ENCODE results near the gene POM121L2.

POM121L2 gene

GRCh38 chr6:27312146-27312949, at the start of gene POM121L2:
TSS of gene POM121L2 (minus strand) at chr6:27312273. CDS start at chr6:27312170, 103 bp downstream.
- DNase-seq (ENCODE audit: low spot score) = peak; percentile 58

- no peak for DNase-seq (ENCODE audit: low spot score)
These were observed 47.2 kb upstream of the POM121L2 start for GRCh38 chr6:27359231-27359630.

DNA sequence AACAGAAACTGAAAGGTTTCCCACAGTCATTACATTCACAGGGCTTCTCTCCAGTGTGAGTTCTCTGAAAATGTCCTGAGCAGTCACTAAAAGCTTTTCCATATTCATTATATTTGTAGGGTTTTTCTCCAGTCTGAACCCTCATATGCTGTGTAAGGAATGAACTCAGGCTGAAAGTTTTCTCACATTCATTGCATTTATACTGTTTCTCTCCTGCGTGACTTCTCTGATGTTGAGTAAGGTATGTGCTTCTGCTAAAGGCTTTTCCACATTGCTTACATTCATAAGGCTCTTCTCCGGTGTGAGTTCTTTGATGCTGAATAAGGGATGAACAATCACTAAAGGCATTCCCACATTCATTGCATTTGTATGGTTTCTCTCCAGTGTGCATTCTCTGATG, 46.7 kb upstream of the POM121L2 start:
- DNase-seq (ENCODE audit: low spot score) = no peak

GRCh38 chr6:27352850-27353249, 40.8 kb upstream of the POM121L2 start:
- no peak for DNase-seq (ENCODE audit: low spot score)

GRCh38 chr6:27334141-27334540, 22.1 kb upstream of the POM121L2 start:
- DNase-seq (ENCODE audit: low spot score) = no peak

- no peak for DNase-seq (ENCODE audit: low spot score)
These were observed 21.6 kb upstream of the POM121L2 start for GRCh38 chr6:27333642-27334040.

GRCh38 chr6:27332692-27333641, 20.9 kb upstream of the POM121L2 start:
- DNase-seq (ENCODE audit: low spot score) = peak; percentile 22

GRCh38 chr6:27327023-27327738, 15.1 kb upstream of the POM121L2 start:
- DNase-seq (ENCODE audit: low spot score) = no peak

- DNase-seq (ENCODE audit: low spot score) = no peak
These were observed 9.8 kb upstream of the POM121L2 start for GRCh38 chr6:27321901-27322300.

DNA sequence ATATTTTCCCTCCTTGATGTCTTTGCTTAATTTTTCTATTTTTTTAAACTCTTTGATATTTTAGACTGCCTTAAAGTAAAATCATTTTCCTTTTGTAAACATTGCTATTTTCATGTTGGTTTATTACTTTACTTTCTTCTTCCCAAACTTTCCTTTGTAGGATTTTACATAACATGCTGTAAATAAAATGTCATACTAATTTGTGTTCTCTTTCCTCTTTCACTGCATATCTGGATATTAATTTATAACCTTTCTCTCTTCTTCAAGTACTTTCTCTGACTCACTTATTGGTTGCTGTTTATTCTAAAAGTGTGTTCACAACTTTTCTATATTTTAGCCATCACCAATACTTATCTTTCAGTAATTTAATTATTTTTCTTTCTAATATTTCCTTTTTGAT, 9.3 kb upstream of the POM121L2 start:
- DNase-seq (ENCODE audit: low spot score) = no peak

GRCh38 chr6:27318973-27319372, 6.9 kb upstream of the POM121L2 start:
- no peak for DNase-seq (ENCODE audit: low spot score)

DNA sequence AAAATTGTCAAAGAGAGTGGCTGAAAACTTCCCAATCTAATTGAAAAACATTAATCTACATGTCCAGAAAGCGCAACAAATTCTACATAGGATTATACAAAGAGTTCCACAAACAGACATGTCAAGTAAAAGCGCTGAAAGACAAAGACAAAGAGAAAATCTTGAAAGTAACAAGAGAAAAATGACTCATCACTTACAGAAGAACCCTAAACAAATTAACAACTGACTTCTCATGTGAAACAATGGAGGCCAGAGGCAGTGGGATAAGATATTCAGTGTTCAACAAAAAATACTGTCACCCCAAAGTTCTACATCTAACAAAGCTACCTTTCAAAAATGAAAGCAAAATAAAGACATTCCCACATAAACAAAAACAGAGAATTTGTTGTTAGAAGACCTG, 2.0 kb upstream of the POM121L2 start:
- no peak for DNase-seq (ENCODE audit: low spot score)

DNA sequence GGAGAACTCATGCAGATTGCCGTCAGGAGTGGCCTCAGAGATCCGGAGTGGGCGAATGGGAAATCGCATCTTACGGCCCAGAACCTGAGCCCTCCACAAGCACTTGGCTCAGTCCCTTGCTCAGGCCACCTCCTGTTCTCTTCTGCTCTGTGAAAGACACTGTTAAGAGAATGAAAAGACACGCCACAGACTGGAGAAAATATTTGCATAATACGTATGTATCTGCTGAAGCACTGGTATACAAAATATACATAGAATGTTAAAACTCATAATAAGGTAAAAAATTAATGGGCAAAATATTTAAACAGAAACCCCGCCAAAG, 838 bp upstream of the POM121L2 start:
- DNase-seq (ENCODE audit: low spot score) = no peak

DNA sequence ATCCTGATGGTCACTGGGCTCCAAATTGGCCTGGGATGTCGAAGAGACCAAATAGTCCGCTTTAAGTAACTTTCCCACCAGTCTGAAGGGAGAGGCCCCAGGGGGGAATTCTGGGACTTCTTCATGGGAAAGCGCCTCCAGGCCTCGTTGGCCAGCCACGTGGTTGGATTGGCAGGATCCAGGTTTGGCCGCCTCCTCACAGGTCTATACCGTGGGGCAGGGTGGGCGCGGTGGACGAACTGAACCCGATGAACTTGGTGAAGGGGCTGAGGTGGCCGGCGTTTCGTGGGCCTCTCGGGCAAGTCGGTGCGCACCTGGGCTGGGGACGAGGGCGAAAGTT, 297 bp downstream of the POM121L2 start:
- no peak for DNase-seq (ENCODE audit: low spot score)

- no peak for DNase-seq (ENCODE audit: low spot score)
These were observed 8.3 kb downstream of the POM121L2 start for GRCh38 chr6:27303613-27304272.

- DNase-seq (ENCODE audit: low spot score) = no peak
These were observed 14.0 kb downstream of the POM121L2 start for GRCh38 chr6:27297857-27298730.

DNA sequence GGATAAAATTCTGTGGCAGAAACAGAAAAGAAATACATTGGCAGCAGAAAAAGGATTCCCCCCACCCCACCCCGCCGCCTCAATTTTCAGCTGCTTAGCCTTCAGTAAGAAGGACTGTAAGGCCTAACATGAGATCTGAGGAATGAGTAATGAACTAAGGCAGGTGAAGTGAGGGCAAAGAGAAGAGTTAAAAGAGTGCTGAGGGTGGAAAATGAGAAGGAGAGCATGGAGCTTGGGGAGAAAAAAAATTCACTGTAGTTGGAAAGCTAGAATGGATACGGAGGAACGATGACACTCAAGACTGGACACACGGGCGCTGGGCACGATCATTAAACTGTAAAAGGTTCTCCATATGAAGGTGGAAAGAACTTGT, 14.6 kb downstream of the POM121L2 start:
- DNase-seq (ENCODE audit: low spot score) = no peak

GRCh38 chr6:27296106-27296783, 15.8 kb downstream of the POM121L2 start:
- no peak for DNase-seq (ENCODE audit: low spot score)

- DNase-seq (ENCODE audit: low spot score) = no peak
These were observed 16.6 kb downstream of the POM121L2 start for GRCh38 chr6:27295301-27296079.

DNA sequence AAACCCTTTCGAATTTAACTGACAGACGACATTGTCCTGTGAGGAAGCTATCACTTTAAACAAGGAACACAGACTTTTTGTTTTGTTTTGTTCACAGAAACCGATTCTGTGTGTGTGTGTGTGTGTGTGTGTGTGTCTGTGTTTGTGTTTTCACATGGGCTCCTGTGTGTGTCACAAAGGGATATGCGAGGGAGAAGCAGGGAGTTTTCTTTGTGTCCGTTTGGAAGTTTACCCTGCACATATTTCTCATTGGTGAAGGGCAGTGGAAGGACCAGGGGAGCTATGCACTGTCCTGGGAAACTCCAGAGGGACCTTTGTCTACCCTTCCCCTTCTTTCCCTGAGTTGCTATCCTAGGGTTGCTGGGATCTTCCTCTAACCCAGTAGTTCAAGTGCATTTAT, 17.7 kb downstream of the POM121L2 start:
- no peak for DNase-seq (ENCODE audit: low spot score)
